ENCODE results near the gene HOXC12.

Gene HOXC12

GRCh38 chr12:53953831-53954693 lies 641 bp upstream of the HOXC12 start:
- DNase-seq (ENCODE audit: low read depth): no peak
- H3K4me3 ChIP-seq (ENCODE audit: low read depth, low read length): no peak overlapping the region

DNA sequence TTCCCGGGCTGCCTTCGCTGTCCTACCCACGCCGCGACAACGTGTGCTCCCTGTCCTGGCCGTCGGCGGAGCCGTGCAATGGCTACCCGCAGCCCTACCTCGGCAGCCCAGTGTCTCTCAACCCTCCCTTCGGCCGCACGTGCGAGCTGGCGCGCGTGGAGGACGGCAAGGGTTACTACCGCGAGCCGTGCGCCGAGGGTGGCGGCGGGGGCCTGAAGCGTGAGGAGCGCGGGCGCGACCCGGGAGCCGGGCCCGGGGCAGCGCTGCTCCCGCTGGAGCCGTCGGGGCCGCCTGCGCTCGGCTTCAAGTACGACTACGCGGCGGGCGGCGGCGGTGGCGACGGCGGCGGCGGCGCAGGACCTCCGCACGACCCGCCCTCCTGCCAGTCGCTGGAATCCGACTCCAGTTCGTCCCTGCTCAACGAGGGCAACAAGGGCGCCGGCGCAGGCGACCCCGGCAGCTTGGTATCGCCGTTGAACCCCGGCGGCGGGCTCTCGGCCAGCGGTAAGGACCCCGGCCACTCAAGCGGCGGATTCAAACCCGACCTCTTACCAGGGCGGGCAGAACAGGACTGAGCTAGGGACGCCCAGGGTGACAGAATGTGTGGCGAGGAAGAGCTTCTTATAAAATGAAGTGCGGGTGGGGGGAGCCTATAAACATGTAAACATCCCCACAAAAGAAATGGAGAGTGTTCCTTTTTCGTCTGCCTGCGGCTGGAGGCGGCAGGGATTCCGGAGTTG lies 503 bp downstream of the HOXC12 start:
- no peak for DNase-seq (ENCODE audit: low read depth)
- peak overlapping the region; percentile 32 for H3K4me3 ChIP-seq (ENCODE audit: low read depth, low read length)

DNA sequence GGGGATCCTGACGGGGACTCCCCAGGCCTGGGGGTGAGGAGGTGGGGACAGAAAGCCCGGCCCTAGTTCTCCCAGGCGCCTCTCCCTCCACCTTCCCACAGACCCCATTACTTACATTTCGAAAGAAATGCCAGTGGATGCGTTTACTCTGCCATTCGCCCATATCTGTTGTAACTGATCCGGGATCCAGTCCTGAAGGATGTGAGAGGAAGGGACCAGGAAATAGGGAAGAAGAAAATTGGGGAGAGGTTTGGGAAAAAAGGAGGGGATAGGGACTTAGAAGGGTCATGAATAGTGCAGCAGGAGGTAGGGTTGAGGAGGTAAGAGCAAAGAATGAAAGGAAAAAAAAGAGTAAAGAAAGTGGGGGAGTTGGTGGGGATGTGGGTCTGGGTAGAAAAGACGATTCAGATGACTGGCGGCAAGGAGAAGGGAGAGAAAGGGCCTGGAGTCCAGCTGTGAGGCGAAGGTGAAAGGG lies 1.1 kb downstream of the HOXC12 start:
- no peak for DNase-seq (ENCODE audit: low read depth)
- H3K4me3 ChIP-seq (ENCODE audit: low read depth, low read length): no peak overlapping the region

DNA sequence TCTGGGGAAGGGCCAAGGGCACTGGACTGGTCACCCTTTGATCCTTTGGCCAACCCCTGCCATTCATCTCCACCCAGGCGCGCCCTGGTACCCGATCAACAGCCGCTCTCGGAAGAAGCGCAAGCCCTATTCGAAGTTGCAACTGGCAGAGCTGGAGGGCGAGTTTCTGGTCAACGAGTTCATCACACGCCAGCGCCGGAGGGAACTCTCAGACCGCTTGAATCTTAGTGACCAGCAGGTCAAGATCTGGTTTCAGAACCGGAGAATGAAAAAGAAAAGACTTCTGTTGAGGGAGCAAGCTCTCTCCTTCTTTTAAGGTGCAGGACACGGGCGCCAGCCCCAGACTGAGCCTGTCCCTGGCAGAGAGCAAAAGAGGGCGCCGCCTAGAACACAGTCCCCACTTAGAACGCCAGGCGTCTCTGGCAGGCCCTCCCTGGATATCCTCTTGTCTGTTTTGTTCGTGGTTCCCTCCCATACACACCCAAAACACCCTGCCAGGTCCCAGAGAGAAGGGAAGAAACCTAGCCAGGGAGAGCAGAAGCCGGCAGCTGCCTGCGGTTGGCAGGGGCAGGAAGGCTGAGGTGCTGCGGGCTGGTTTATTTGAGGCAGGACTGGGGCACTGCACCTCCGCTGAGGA lies 1.7 kb downstream of the HOXC12 start:
- no peak for DNase-seq (ENCODE audit: low read depth)
- H3K4me3 ChIP-seq (ENCODE audit: low read depth, low read length): no peak overlapping the region

- H3K4me3 ChIP-seq (ENCODE audit: low read depth, low read length): no peak overlapping the region
These were observed 2.3 kb downstream of the HOXC12 start for GRCh38 chr12:53956914-53957536.

GRCh38 chr12:53958128-53958527 lies 3.4 kb downstream of the HOXC12 start:
- H3K4me3 ChIP-seq (ENCODE audit: low read depth, low read length): no peak overlapping the region
- no peak for DNase-seq (ENCODE audit: low read depth)

More at GRCh38 chr12:53956914-53957536, 2.3 kb downstream of the HOXC12 start:
- no peak for DNase-seq (ENCODE audit: low read depth)

DNA sequence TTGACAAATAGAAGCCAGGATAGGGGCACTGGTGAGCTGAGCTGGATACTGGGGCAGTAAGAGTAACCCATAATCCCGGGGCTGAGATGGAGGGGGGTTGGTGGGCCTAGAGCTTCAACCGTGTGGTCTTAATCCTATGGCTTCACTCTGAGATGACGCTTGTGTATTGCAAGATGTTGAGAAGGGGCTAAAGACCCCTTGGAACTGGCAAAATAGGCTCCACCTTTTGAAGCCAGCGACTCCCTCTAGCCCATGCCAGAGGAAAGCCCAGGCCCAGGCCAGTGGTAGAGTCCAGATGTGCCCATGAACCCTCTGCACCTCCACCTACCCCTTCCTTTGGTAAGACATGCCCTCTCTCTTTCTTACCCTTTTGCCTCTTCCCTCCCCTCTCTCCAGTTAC lies 4.6 kb downstream of the HOXC12 start:
- no peak for DNase-seq (ENCODE audit: low read depth)
- H3K4me3 ChIP-seq (ENCODE audit: low read depth, low read length): no peak overlapping the region

DNA sequence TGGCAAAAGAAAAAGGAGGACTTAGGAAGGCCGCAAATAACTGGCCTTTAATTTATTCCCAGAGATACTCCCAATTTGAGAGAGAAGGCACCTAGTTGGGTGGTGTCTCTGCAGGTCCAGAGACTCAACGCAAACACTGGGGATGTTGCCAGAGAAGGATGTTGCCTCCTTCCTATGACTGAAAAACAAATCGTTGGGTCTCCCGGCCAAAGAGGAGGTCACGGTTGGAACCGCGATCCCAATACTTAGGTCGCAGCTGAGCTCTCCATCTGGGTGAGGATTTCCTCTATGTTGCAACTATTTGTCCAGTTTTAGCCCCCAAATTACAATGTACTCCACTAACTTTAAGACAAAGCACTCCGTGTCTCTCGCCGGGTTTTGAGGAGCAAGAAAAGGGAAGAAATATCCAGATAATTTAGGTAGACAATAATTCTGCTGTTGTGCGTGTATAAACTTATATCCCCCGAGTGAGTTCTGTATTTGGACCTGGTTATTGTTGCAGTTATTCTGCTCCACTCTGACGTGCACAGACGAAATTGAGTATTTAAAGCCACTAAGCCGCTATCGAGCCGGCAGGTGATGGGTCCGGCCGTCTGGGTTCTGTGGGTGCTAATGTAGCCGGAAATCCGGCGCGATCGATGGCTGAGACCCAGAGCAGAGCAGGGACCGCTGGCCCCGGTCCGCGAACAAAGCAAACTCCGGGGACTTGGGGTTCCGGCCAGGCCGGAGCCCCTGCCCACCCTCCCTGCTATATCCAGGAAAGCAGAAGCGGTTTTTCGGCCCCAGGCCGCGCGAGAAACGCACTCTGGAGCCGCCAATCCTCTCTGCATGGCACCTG lies 5.7 kb downstream of the HOXC12 start:
- peak overlapping the region; percentile 28 for H3K4me3 ChIP-seq (ENCODE audit: low read depth, low read length)
- no peak for DNase-seq (ENCODE audit: low read depth)

DNA sequence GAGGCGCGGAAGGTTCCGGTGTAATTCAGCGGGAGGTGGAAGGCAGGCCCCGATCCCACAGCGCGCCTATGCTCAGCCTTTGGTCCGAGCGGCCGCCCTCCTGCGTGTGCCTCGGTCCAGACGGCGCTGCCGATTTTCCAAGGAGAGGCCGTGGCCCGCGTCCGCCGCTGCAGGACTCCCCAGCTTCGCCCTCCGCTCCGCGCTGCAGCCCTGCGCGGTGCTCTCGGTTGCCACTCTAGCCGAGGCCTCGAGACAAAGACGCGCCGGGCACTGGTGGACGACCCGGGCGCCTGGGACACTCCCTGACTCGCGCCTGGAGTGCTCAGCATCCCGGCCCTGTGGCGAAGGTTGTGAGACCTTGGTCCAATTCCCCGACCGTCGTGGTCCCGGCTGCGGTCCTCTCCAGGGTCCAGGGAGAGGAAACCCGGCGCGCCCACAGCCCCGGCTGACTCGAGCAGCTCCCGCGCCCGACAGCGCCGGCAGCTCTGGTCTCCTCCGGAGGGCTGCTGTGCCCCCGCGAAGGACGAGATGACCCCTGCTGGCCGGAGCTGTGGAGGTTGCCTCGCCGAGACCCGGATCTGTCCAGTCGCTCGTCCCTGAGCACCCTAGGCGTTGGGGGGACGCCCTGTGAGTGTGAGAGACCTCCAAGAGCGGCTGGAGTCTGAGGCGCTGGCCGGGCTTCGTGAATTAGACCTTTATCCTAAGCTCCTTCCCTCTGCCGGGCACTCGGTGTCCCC lies 6.5 kb downstream of the HOXC12 start:
- H3K4me3 ChIP-seq (ENCODE audit: low read depth, low read length): peak overlapping the region; percentile 28

GRCh38 chr12:53963005-53963404 lies 8.3 kb downstream of the HOXC12 start:
- peak overlapping the region; percentile 74 for H3K4me3 ChIP-seq (ENCODE audit: low read depth, low read length)

More for the DNA sequence above, 6.5 kb downstream of the HOXC12 start:
- no peak for DNase-seq (ENCODE audit: low read depth)

GRCh38 chr12:53963434-53964314 lies 9.0 kb downstream of the HOXC12 start:
- H3K4me3 ChIP-seq (ENCODE audit: low read depth, low read length): peak overlapping the region; percentile 74
- no peak for DNase-seq (ENCODE audit: low read depth)

More at GRCh38 chr12:53963005-53963404, 8.3 kb downstream of the HOXC12 start:
- DNase-seq (ENCODE audit: low read depth): no peak

- peak overlapping the region; percentile 74 for H3K4me3 ChIP-seq (ENCODE audit: low read depth, low read length)
- DNase-seq (ENCODE audit: low read depth): no peak
These were observed 9.6 kb downstream of the HOXC12 start for GRCh38 chr12:53964315-53964713.

DNA sequence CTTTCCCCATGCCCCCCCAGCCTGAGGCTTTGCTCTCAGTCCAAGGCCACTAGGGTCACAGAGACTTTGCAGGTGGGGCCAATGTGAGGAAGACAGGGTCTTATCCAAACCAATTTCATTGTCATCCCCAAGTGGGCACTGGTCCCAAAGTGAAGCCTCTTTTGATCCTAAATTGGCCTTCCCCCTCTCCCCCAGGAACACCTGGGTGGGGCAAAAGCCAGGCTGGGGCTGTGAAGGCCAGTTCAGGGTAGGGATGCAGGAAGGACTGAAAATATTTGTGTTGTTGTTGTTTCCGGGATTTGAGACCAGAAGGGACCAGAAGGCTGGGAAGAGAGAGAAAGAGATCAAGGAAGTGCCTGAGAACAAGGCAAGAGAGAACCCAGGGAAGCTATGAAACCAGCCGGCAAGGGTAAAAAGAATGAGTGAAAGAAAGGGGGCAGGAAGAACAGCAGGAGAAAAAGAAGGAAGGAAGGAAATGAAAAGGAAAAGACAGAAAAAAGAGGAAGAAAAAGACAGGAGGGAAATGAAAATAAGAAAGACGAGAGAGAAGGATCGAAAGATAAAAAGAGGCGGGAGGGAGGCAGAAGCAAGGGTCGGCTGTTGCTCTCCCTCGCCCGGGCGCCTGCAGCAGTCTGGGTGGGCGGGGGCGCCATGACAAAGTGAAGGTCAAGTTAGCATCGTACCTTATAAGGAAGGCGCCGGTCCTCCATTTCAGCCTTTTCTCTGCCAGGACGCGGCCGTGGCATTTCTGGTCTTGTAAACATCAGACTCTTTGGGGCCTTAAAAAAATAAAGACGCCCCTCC lies 10.8 kb downstream of the HOXC12 start:
- peak; percentile 66 for DNase-seq (ENCODE audit: low read depth)
- H3K4me3 ChIP-seq (ENCODE audit: low read depth, low read length): peak overlapping the region; percentile 74

DNA sequence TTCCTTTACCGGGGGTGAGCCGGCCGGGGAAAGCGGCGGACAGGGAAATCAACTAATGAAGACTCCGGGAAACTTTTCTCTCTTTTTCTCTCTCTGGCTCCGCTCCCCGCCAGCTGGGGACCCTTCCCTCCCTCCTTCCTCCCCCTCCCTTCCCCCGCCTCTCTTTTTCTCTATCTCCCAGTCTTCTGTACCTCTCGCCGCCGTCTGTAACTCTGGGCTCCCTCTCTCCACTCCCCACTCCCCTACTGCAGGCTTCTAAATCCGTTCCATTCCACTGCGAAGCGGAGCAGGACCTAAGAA lies 11.3 kb downstream of the HOXC12 start:
- H3K4me3 ChIP-seq (ENCODE audit: low read depth, low read length): peak overlapping the region; percentile 74
- DNase-seq (ENCODE audit: low read depth): no peak

- peak overlapping the region; percentile 74 for H3K4me3 ChIP-seq (ENCODE audit: low read depth, low read length)
These were observed 11.9 kb downstream of the HOXC12 start for GRCh38 chr12:53966385-53967133.

GRCh38 chr12:53967421-53967925 lies 12.8 kb downstream of the HOXC12 start:
- H3K4me3 ChIP-seq (ENCODE audit: low read depth, low read length): peak overlapping the region; percentile 74
- DNase-seq (ENCODE audit: low read depth): no peak

More at GRCh38 chr12:53966385-53967133, 11.9 kb downstream of the HOXC12 start:
- DNase-seq (ENCODE audit: low read depth): no peak

Data from skeletal muscle cell (primary cell).